HEK293 (cell line): ENCODE results near the gene INPP5A.

Source experiments
- CTCF ChIA-PET: fragments of 350-600 bp; formaldehyde crosslinking; extraction: SDS; loops from one replicate; lab custom pipeline; 2021; ENCODE audit warnings: antibody characterized with exemption; lab: Yijun Ruan, JAX
- POLR2A ChIA-PET: fragments of 300-600 bp; formaldehyde crosslinking; extraction: SDS; loops from one replicate; lab custom pipeline; 2020; ENCODE audit warnings: antibody characterized with exemption, inconsistent platforms; lab: Yijun Ruan, JAX
- H3K27ac ChIP-seq: fragments of 200-500 bp; sonication (Bioruptor generic); 2 replicates; pipeline ENCODE4 v1.5.1; 2014; ENCODE audit warnings: low read depth, low read length, control low read depth, inconsistent platforms; ENCODE audit errors: extremely low read depth
- H3K36me3 ChIP-seq, 2 experiments: fragments of 200-500 bp in 1 of 2; sonication (Bioruptor generic) in 1 of 2; 1 replicate in 1 of 2; 2 replicates in 1 of 2; pipeline ENCODE4 v1.5.1; 2014 to 2017; ENCODE audit warnings: inconsistent platforms in 2 of 2, low read length in 2 of 2; ENCODE audit not compliant: control insufficient read depth in 2 of 2, insufficient read depth in 1 of 2
- H3K4me1 ChIP-seq: fragments of 200-500 bp; sonication (Bioruptor generic); 2 replicates; pipeline ENCODE4 v1.5.1; 2014; ENCODE audit warnings: mild to moderate bottlenecking, low read length, inconsistent platforms; ENCODE audit not compliant: control insufficient read depth, insufficient read depth
- H3K4me3 ChIP-seq: 2 replicates; pipeline ENCODE4 v1.5.1; 2011; ENCODE audit warnings: low read depth, mild to moderate bottlenecking, control low read depth, low read length, moderate library complexity
- H3K9me3 ChIP-seq: fragments of 200-500 bp; sonication (Bioruptor generic); 2 replicates; pipeline ENCODE4 v1.5.1; 2014; ENCODE audit warnings: low read depth, low read length, inconsistent platforms; ENCODE audit not compliant: control insufficient read depth, insufficient read depth
- HOXC10 ChIP-seq: sonication (generic); formaldehyde crosslinking; IDR thresholded peaks from 2 replicates; pipeline ENCODE4 v1.8.1; 2023; ENCODE audit warnings: mild to moderate bottlenecking, missing genetic modification reagents
- MZF1 ChIP-seq: fragments of 450-650 bp; formaldehyde crosslinking; IDR thresholded peaks from 2 replicates; pipeline ENCODE4 v1.5.1; 2017; ENCODE audit warnings: missing biosample characterization, missing genetic modification characterization, borderline replicate concordance
- PBX3 ChIP-seq: sonication (generic); formaldehyde crosslinking; IDR thresholded peaks from 2 replicates; pipeline ENCODE4 v1.8.1; 2022; ENCODE audit warnings: mild to moderate bottlenecking, moderate library complexity, missing genetic modification reagents
- YY1 ChIP-seq: fragments of 450-650 bp; formaldehyde crosslinking; IDR thresholded peaks from 2 replicates; pipeline ENCODE4 v1.5.1; 2018; ENCODE audit warnings: missing biosample characterization, missing genetic modification characterization
- ZBTB7A ChIP-seq: fragments of 450-650 bp; formaldehyde crosslinking; IDR thresholded peaks from 2 replicates; pipeline ENCODE4 v1.5.1; 2016; ENCODE audit warnings: low read depth, missing biosample characterization, missing genetic modification characterization
- ZBTB8A ChIP-seq: fragments of 450-650 bp; formaldehyde crosslinking; IDR thresholded peaks from 2 replicates; pipeline ENCODE4 v1.5.1; 2016; ENCODE audit warnings: missing biosample characterization, missing genetic modification characterization
- ZIC2 ChIP-seq: fragments of 450-650 bp; formaldehyde crosslinking; IDR thresholded peaks from 2 replicates; pipeline ENCODE4 v1.5.1; 2016; ENCODE audit warnings: missing biosample characterization, missing genetic modification characterization
- ZNF112 ChIP-seq: fragments of 450-650 bp; formaldehyde crosslinking; IDR thresholded peaks from 2 replicates; pipeline ENCODE4 v1.5.0; 2017; ENCODE audit warnings: missing biosample characterization, missing genetic modification characterization
- ZNF114 ChIP-seq: fragments of 450-650 bp; formaldehyde crosslinking; IDR thresholded peaks from 2 replicates; pipeline ENCODE4 v1.5.0; 2017; ENCODE audit warnings: missing biosample characterization, missing genetic modification characterization
- ZNF132 ChIP-seq: fragments of 450-650 bp; formaldehyde crosslinking; IDR thresholded peaks from 2 replicates; pipeline ENCODE4 v1.5.1; 2017; ENCODE audit warnings: missing biosample characterization, missing genetic modification characterization, borderline replicate concordance
- ZNF174 ChIP-seq: fragments of 450-650 bp; formaldehyde crosslinking; IDR thresholded peaks from 2 replicates; pipeline ENCODE4 v1.5.0; 2017; ENCODE audit warnings: missing biosample characterization, mild to moderate bottlenecking, missing genetic modification characterization
- ZNF23 ChIP-seq: fragments of 450-650 bp; formaldehyde crosslinking; IDR thresholded peaks from 2 replicates; pipeline ENCODE4 v1.5.1; 2016; ENCODE audit warnings: missing biosample characterization, missing genetic modification characterization, borderline replicate concordance
- ZNF292 ChIP-seq: fragments of 450-650 bp; formaldehyde crosslinking; IDR thresholded peaks from 2 replicates; pipeline ENCODE4 v1.5.1; 2016; ENCODE audit warnings: low read depth, missing biosample characterization, missing genetic modification characterization, borderline replicate concordance
- ZNF416 ChIP-seq: fragments of 450-650 bp; formaldehyde crosslinking; IDR thresholded peaks from 2 replicates; pipeline ENCODE4 v1.5.1; 2016; ENCODE audit warnings: missing biosample characterization, missing genetic modification characterization
- ZNF501 ChIP-seq: fragments of 450-650 bp; formaldehyde crosslinking; IDR thresholded peaks from 2 replicates; pipeline ENCODE4 v1.5.1; 2016; ENCODE audit warnings: missing biosample characterization, missing genetic modification characterization
- ZNF548 ChIP-seq: fragments of 450-650 bp; formaldehyde crosslinking; IDR thresholded peaks from 2 replicates; pipeline ENCODE4 v1.5.1; 2016; ENCODE audit warnings: missing biosample characterization, missing genetic modification characterization
- ZNF623 ChIP-seq: fragments of 450-650 bp; formaldehyde crosslinking; IDR thresholded peaks from 2 replicates; pipeline ENCODE4 v1.5.1; 2016; ENCODE audit warnings: missing biosample characterization, missing genetic modification characterization
- ZNF76 ChIP-seq: fragments of 450-650 bp; formaldehyde crosslinking; IDR thresholded peaks from 2 replicates; pipeline ENCODE4; 2016; ENCODE audit warnings: low read depth, missing biosample characterization, missing genetic modification characterization, borderline replicate concordance
- ZNF777 ChIP-seq: fragments of 450-650 bp; formaldehyde crosslinking; IDR thresholded peaks from 2 replicates; pipeline ENCODE4 v1.5.1; 2017; ENCODE audit warnings: missing biosample characterization, missing genetic modification characterization, borderline replicate concordance
- TF ChIP-seq, protein P1 (sequence below): fragments of 450-650 bp; formaldehyde crosslinking; IDR thresholded peaks from 2 replicates; pipeline ENCODE4 v1.5.1; 2016; ENCODE audit warnings: missing biosample characterization, missing genetic modification characterization, borderline replicate concordance
- TF ChIP-seq, protein P2 (sequence below): fragments of 450-650 bp; formaldehyde crosslinking; IDR thresholded peaks from 2 replicates; pipeline ENCODE4 v1.5.1; 2016; ENCODE audit warnings: missing biosample characterization, missing genetic modification characterization, low read depth
- TF ChIP-seq, protein P3 (sequence below): fragments of 450-650 bp; formaldehyde crosslinking; IDR thresholded peaks from 2 replicates; pipeline ENCODE4 v1.5.1; 2017; ENCODE audit warnings: missing biosample characterization, missing genetic modification characterization

INPP5A gene

GRCh38 chr10:132722394-132723329, 185.1 kb downstream of the INPP5A start:
- POLR2A ChIA-PET: no interaction called here
- Histone ChIP-seq H3K27ac (no peak overlapping the region), H3K4me1 (no peaks in the 10 kb centered on the region), H3K9me3 (no peaks in the 10 kb centered on the region), H3K36me3 (no peaks in the 10 kb centered on the region), H3K4me3 (no peak overlapping the region)
- CTCF ChIA-PET: no interaction called here
- TF ChIP-seq ZIC2 (peak; percentile 44), ZNF112 (tag by site-specific recombination) (no peak)

- POLR2A ChIA-PET: no interaction called here
- no peak for TF ChIP-seq PBX3 (CRISPR knock-in tag)
- TF ChIP-seq ZNF501 (tag by site-specific recombination): no peak
- TF ChIP-seq YY1: no peak
- TF ChIP-seq MZF1: peak; percentile 95
- TF ChIP-seq ZNF623 (tag by site-specific recombination): no peak
- H3K36me3 ChIP-seq: no peaks in the 10 kb centered on the region
- H3K27ac ChIP-seq: no peak overlapping the region
- H3K9me3 ChIP-seq: no peaks in the 10 kb centered on the region
- no peaks in the 10 kb centered on the region for H3K4me1 ChIP-seq
- H3K4me3 ChIP-seq: no peak overlapping the region
- CTCF ChIA-PET: no interaction called here
These were observed 185.9 kb downstream of the INPP5A start for GRCh38 chr10:132723330-132723970.

GRCh38 chr10:132724446-132724845, 186.9 kb downstream of the INPP5A start:
- POLR2A ChIA-PET: no interaction called here
- CTCF ChIA-PET: no interaction called here
- Histone ChIP-seq H3K4me3 (no peak overlapping the region), H3K4me1 (no peaks in the 10 kb centered on the region), H3K27ac (no peak overlapping the region), H3K36me3 (no peaks in the 10 kb centered on the region), H3K9me3 (no peaks in the 10 kb centered on the region)
- TF ChIP-seq ZNF132: no peak
- TF ChIP-seq, protein P1, sequence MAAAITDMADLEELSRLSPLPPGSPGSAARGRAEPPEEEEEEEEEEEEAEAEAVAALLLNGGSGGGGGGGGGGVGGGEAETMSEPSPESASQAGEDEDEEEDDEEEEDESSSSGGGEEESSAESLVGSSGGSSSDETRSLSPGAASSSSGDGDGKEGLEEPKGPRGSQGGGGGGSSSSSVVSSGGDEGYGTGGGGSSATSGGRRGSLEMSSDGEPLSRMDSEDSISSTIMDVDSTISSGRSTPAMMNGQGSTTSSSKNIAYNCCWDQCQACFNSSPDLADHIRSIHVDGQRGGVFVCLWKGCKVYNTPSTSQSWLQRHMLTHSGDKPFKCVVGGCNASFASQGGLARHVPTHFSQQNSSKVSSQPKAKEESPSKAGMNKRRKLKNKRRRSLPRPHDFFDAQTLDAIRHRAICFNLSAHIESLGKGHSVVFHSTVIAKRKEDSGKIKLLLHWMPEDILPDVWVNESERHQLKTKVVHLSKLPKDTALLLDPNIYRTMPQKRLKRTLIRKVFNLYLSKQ (tag by site-specific recombination): no peak
- no peak for TF ChIP-seq ZNF76
- no peak for TF ChIP-seq ZNF548
- TF ChIP-seq ZNF114 (tag by site-specific recombination): no peak
- TF ChIP-seq ZNF416 (tag by site-specific recombination): no peak
- TF ChIP-seq ZNF777: no peak
- TF ChIP-seq ZBTB8A (tag by site-specific recombination): no peak
- TF ChIP-seq HOXC10 (CRISPR knock-in tag): no peak
- no peak for TF ChIP-seq ZBTB7A (tag by site-specific recombination)
- TF ChIP-seq ZNF174 (tag by site-specific recombination): no peak
- TF ChIP-seq, protein P2, sequence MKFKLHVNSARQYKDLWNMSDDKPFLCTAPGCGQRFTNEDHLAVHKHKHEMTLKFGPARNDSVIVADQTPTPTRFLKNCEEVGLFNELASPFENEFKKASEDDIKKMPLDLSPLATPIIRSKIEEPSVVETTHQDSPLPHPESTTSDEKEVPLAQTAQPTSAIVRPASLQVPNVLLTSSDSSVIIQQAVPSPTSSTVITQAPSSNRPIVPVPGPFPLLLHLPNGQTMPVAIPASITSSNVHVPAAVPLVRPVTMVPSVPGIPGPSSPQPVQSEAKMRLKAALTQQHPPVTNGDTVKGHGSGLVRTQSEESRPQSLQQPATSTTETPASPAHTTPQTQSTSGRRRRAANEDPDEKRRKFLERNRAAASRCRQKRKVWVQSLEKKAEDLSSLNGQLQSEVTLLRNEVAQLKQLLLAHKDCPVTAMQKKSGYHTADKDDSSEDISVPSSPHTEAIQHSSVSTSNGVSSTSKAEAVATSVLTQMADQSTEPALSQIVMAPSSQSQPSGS: no peak
- TF ChIP-seq ZNF23 (tag by site-specific recombination): no peak
- TF ChIP-seq, protein P3, sequence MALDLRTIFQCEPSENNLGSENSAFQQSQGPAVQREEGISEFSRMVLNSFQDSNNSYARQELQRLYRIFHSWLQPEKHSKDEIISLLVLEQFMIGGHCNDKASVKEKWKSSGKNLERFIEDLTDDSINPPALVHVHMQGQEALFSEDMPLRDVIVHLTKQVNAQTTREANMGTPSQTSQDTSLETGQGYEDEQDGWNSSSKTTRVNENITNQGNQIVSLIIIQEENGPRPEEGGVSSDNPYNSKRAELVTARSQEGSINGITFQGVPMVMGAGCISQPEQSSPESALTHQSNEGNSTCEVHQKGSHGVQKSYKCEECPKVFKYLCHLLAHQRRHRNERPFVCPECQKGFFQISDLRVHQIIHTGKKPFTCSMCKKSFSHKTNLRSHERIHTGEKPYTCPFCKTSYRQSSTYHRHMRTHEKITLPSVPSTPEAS (tag by site-specific recombination): no peak
- no peak for TF ChIP-seq ZNF292 (tag by site-specific recombination)
